Activated CD4-positive, alpha-beta T cell treated with anti-CD3 and anti-CD28 coated beads, Interleukin-2, Interleukin-6, amounts not matched to agents 100 ng/mL and 50 ng/mL, durations not matched to agents 16 hours and 8 hours (primary cell): ENCODE measurements around the gene KCNH1.
"Not testable (repeated sequence)": the region's sequence is repeated elsewhere in the genome, so short reads cannot be mapped to it uniquely, and the experiment has no call there.

Experiments used
- DNase-seq: peaks from one replicate; pipeline ENCODE4 v3.0.0-alpha.2; 2020

The KCNH1 gene

GRCh38 chr1:210995931-210996330 lies 138.0 kb downstream of the KCNH1 start:
- not testable (repeated sequence) for DNase-seq

GRCh38 chr1:210992837-210993236 lies 141.1 kb downstream of the KCNH1 start:
- no peak for DNase-seq

GRCh38 chr1:210989905-210990304 lies 144.0 kb downstream of the KCNH1 start:
- DNase-seq, result no peak

- no peak for DNase-seq
These were observed 152.5 kb downstream of the KCNH1 start for GRCh38 chr1:210981490-210981889.

GRCh38 chr1:210980082-210980481 lies 153.9 kb downstream of the KCNH1 start:
- no peak for DNase-seq

- no peak for DNase-seq
These were observed 155.0 kb downstream of the KCNH1 start for GRCh38 chr1:210978974-210979354.

- no peak for DNase-seq
These were observed 155.5 kb downstream of the KCNH1 start for GRCh38 chr1:210978316-210978973.

- no peak for DNase-seq
These were observed 182.7 kb downstream of the KCNH1 start for GRCh38 chr1:210951279-210951678.

- peak; percentile 70 for DNase-seq
These were observed 183.9 kb downstream of the KCNH1 start for GRCh38 chr1:210949940-210950546.

GRCh38 chr1:210949489-210949888 lies 184.5 kb downstream of the KCNH1 start:
- no peak for DNase-seq

GRCh38 chr1:210949039-210949438 lies 184.9 kb downstream of the KCNH1 start:
- DNase-seq, result no peak

GRCh38 chr1:210944252-210944651 lies 189.7 kb downstream of the KCNH1 start:
- DNase-seq, result no peak

GRCh38 chr1:210942513-210942912 lies 191.4 kb downstream of the KCNH1 start:
- no peak for DNase-seq

- no peak for DNase-seq
These were observed 193.8 kb downstream of the KCNH1 start for GRCh38 chr1:210940081-210940617.

GRCh38 chr1:210938416-210938925 lies 195.5 kb downstream of the KCNH1 start:
- no peak for DNase-seq

- DNase-seq, result no peak
These were observed 196.1 kb downstream of the KCNH1 start for GRCh38 chr1:210937846-210938245.

GRCh38 chr1:210935905-210936304 lies 198.0 kb downstream of the KCNH1 start:
- no peak for DNase-seq

- DNase-seq, result no peak
These were observed 201.8 kb downstream of the KCNH1 start for GRCh38 chr1:210932104-210932503.

- no peak for DNase-seq
These were observed 211.3 kb downstream of the KCNH1 start for GRCh38 chr1:210922666-210923065.

- no peak for DNase-seq
These were observed 212.9 kb downstream of the KCNH1 start for GRCh38 chr1:210920716-210921694.

GRCh38 chr1:210920258-210920657 lies 213.7 kb downstream of the KCNH1 start:
- DNase-seq, result no peak

- DNase-seq, result no peak
These were observed 215.1 kb downstream of the KCNH1 start for GRCh38 chr1:210918893-210919292.

GRCh38 chr1:210917560-210918169 lies 216.3 kb downstream of the KCNH1 start:
- DNase-seq, result no peak
